NCI-H1092 (cell line): ENCODE measurements around the gene FAM163B.

ENCODE experiments used
- DNase-seq: peaks from one replicate; lab custom pipeline; 2025; lab: John Stamatoyannopoulos, UW

Gene FAM163B

DNA sequence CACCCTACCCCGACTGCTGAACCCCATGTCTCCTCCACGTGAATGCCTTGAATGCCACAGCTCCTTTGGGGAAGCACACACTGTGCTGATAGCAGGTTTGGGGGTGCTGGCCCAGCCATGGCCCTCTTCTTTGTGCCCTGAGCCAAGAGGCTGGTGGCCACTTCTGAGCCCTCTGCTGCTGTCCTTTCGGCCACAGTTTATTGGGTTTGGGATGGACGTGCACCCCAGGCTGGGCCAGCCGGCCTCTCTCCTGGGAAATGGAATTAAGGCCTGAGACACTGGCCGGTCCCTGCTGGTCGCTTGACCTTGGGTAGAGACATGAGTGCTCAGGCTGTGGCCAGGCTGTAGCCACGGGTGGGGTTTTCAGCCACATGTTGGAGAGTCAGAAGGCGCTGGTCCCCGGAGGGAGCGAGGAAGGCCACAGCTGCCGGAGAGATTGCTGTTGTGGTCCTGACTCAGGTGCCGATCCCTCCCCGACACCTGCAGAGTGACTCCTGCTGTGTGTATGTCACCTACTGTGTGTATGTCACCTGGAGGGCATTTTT is 26.6 kb downstream of the FAM163B start:
- DNase-seq = no peak

DNA sequence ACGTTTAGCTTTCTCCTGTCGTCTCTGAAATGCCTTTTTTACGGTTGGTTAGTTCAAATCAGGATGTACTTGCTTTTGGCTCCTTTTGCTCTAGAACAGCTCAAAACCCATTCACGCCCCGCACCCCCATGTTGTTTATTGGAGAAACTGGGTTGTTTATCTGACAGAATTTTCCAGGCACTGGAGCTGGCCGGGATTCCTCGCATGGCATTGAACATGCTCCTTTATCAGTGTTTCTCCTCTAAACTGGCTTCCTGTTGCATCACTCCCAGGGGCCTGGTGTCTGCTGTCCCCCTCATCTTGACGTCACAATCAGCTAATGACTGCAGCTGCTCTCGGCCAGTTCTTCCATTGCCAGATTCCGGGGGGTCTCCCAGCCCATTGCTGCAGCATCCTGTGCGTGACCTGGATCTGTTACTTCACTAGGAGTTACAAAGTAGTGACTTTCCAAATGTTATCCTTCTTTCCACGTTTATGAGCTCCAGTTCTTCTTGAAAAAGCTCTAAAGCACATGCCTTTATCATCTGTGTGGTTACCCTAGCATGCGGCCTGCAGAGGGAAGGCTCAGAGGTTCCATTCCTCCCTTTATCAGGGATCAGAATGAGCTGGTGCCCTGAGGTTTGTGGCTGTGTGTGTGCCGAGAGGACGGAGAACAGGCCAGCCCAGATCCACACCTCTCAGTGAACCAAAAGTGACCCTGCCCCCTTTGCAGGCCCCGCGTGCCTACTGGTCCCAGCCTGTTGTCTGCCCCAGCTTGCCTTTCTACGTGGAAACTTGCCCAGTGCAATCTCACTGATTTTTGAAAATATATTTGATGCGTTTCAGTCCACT is 27.5 kb downstream of the FAM163B start:
- DNase-seq = no peak

DNA sequence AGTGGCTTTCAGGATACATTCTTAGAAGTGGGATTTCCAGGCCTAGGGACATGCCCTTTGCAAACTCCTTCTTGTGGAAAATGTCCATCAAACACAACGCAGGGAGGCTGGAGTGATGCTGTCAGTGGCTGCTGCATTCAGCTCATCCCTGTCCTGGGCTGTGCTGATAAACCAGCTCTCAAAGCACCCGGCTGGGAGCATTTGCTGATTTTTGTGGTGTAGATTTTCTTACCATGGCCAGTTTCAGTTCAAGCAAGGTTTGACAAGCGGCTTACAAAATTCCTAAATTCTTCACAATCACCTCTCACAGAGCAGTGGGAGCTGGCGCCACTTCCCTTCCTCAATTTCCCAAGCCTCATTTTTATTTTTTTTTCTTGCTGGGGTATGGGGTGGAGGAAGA is 28.2 kb downstream of the FAM163B start:
- no peak for DNase-seq

- DNase-seq = no peak
Observed at GRCh38 chr9:133580419-133580738, 28.8 kb downstream of the FAM163B start.

- DNase-seq = no peak
Observed at GRCh38 chr9:133579601-133580418, 29.4 kb downstream of the FAM163B start.

- DNase-seq = no peak
Observed at GRCh38 chr9:133578524-133579441, 30.4 kb downstream of the FAM163B start.

DNA sequence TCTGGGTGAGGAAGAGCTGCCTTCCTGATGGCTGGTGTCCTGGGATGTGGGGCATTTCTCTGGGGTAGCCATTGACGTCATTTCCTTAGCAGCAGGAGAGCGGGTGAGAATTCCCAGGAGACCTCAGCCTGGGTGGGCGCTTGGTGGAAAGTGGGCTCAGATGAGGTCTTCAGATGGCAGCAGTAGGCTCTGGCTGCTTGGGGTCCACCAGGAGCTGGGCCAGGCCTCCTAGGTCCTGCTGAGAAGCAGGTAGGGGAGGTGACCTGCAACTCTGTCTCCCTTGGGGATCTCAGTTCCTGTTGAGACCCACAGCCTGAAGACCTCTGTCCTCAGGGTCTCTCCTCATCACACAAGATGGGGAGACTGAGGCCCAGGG is 31.5 kb downstream of the FAM163B start:
- no peak for DNase-seq

- DNase-seq = no peak
Observed at GRCh38 chr9:133576875-133577736, 32.1 kb downstream of the FAM163B start.

DNA sequence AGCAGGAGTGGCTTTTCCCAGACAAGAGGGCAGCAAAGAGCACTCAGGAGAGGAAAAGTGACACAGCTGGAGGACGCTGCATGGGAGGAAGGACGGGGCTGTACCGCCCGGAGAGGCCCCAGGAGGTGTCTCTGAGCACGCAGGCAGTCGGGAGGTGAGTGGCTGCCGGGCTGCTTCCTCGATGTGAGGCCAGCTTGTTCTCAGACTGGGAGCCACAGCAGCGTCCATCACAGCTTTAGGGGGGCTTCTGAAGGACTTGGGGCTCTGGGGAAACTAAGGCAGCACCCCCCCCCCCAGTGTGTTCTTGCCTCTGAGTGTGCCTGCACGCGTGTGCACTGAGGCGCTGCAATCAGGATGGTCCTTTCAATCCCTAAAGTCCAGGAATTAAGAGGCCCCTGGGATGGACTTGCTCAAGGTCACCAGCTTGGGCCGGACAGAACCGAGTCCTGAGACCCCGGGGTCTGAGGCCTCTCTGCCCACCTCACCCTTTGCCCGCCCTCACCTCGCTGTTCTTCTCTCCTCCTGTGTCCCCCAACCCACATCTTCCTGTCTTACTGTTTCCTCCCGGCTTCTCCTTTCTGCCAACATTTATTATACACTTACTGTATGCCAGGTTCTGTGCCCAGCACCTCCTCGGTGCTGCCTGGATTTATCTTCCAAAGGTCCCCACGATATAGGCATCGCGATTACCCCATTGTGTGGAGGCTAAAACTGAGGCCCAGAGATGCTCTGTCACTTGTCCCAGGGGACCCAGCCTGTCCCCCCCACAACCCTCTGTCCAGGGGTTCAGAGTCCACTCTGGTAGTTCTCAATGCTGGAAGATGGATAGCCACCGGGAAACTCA is 32.9 kb downstream of the FAM163B start:
- no peak for DNase-seq

DNA sequence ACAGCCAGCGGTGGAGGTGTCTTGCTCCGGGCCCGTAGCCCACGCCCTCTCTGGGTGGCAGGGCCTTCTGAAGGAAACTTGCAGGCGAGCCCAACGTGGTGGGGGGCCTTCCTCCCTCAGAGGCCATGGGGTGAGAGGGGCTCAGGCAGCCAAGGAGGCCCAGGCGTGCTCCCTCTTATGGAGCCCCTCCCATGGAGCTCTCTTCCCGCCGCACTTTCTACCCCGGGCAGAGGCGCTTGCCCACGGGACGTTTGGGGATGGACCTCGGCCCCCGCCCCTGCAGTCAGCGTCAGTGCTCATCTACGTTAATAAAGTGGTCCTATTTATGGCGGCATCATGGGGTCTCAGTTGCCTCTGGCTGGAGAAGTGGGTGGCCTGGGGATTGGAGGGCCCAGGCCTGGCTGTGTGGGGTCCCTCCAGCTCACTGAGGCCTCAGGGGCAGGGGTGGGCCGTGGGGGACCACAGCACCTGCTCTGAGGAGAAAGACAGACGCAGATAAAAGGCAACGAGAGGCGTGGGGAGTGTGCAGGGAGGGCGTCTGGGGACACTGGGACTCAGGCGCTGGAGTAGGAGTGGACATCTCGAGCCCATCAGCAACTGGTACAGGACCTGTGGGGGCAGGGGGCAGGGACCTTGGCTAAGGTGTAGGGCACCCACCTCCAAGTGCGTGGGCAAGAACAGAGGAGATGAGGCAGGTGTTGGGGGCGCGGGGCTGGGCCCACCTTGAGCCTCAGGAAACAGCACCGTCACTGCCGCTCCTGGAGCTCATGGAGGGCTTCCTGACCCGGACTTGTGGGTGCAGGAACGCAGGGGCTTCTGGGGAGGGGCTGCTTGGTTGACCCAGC is 33.8 kb downstream of the FAM163B start:
- no peak for DNase-seq

- no peak for DNase-seq
Observed at GRCh38 chr9:133574771-133575170, 34.4 kb downstream of the FAM163B start.

DNA sequence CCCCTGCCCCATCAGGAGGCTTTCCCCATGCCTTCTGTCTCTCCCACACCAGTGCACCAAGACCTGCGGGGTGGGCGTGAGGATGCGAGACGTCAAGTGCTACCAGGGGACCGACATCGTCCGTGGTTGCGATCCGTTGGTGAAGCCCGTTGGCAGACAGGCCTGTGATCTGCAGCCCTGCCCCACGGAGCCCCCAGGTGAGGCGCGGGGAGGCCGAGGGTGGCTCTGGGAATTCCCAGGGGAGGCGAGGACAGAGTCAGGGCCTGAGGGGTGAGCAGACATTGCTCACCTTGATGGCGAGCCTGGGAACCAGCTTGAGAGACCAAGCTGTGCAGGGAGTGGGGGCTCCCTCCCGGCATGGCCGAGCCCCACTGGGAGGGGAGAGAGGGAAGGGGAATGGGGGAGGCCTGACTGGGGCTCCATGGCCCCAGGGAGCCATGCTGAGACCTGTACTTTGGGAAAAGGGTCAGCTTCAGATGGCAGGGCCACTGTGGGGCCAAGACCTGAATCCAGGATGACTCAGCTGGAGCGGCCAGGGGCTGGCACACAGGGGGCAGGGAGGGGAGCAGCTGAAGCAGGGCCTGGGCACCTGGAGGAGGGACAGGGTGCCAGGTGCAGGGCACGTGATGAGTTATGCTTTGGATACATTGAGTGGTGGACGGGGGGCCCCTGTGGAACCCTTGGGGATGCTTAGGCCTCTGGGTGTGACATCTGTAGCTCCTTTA is 35.2 kb downstream of the FAM163B start:
- no peak for DNase-seq

DNA sequence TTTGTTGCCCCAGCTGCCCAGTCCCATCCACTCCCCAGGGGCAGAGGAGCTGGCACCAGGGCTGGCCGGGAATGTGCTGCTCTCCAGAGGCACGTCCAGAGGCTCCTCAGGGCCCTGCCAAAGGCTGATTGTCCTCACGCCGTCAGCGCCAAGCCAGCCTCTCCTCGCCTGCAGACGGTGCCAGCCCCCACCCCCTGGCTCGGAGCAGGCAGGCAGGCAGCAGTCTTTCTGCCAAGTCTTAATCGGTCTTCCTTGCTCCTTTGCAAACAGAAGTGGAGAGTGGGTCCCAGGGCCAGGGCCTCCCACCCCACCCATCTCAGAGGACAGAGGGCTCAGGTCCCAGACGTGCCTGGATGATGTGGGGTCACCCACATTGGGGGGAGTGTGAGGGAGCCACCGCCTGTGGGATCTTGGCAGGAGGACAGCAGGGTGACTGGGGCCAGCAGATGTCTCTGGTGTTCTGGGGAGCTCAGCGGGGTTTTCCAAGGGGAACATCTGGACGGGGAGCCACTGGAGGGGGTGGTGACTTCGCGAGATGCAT is 36.3 kb downstream of the FAM163B start:
- DNase-seq = peak; percentile 80

GRCh38 chr9:133571896-133572595 is 37.1 kb downstream of the FAM163B start:
- no peak for DNase-seq

GRCh38 chr9:133571391-133571890 is 37.7 kb downstream of the FAM163B start:
- no peak for DNase-seq

GRCh38 chr9:133570691-133571080 is 38.5 kb downstream of the FAM163B start:
- DNase-seq = no peak

DNA sequence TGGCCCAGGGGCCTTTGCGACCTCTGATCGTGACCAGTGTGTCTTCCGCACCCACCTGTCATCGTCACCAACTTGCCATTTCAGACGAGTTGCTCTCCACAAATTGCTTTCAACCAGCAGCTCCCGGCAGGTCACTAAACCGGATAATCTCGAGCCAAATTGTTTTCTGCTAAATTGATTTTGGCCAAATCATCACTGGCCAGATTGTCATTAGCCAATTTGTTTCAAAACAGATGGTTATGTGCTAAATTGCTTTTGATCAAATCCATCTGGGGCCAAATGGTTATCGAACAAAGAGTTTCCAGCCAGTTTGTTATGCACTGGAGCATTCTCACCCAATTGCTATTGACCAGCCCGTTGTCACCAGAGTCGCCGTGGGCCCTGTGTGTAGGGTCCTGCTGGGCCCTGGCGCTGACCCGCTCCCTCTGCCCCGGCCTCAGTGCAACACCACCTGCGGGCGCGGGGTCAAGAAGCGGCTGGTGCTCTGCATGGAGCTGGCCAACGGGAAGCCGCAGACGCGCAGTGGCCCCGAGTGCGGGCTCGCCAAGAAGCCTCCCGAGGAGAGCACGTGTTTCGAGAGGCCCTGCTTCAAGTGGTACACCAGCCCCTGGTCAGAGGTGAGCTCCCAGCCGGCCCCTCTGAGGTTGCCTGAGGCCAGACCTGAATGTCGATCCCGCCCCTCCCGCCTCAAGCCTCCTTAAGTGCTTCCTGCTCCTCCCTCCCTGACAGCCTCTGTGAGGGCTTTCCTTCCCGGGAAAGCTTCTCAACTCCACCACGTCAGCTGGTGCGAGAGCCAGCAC is 39.1 kb downstream of the FAM163B start:
- DNase-seq = no peak
